BLaER1 (cell line): ENCODE data around the gene WNK3.

Experiments
- H3K27ac ChIP-seq: shearing (Covaris generic); formaldehyde crosslinking; 2 replicates; pipeline ENCODE4 v1.8.1; 2022
- H3K27me3 ChIP-seq: shearing (Covaris generic); formaldehyde crosslinking; 2 replicates; pipeline ENCODE4 v1.8.1; 2022
- H3K36me3 ChIP-seq: shearing (Covaris generic); formaldehyde crosslinking; 2 replicates; pipeline ENCODE4 v1.8.1; 2022
- H3K4me1 ChIP-seq: shearing (Covaris generic); formaldehyde crosslinking; 2 replicates; pipeline ENCODE4 v1.8.1; 2022
- H3K4me2 ChIP-seq: shearing (Covaris generic); formaldehyde crosslinking; 2 replicates; pipeline ENCODE4 v1.8.1; 2022
- H3K4me3 ChIP-seq: shearing (Covaris generic); formaldehyde crosslinking; 2 replicates; pipeline ENCODE4 v1.8.1; 2022
- H3K9ac ChIP-seq: shearing (Covaris generic); formaldehyde crosslinking; 2 replicates; pipeline ENCODE4 v1.8.1; 2022
- H3K9me3 ChIP-seq: shearing (Covaris generic); formaldehyde crosslinking; 2 replicates; pipeline ENCODE4 v1.8.1; 2022
- H4K20me1 ChIP-seq: shearing (Covaris generic); formaldehyde crosslinking; 2 replicates; pipeline ENCODE4 v1.8.1; 2022
- Cebpa-rat ChIP-seq: shearing (Covaris generic); IDR thresholded peaks from 2 replicates; pipeline ENCODE4 v1.8.1; 2022

The WNK3 gene

GRCh38 chrX:54193085-54193821 lies 164.6 kb downstream of the WNK3 start:
- H3K9ac ChIP-seq: no peak overlapping the region
- H3K36me3 ChIP-seq: no peaks in the 10 kb centered on the region
- no peak overlapping the region for H3K4me2 ChIP-seq
- H3K9me3 ChIP-seq: no peaks in the 10 kb centered on the region
- H3K4me1 ChIP-seq: no peaks in the 10 kb centered on the region
- no peak overlapping the region for H3K27ac ChIP-seq
- no peaks in the 10 kb centered on the region for H4K20me1 ChIP-seq
- H3K27me3 ChIP-seq: peaks cover 66% of the 10 kb centered on the region
- no peak for TF ChIP-seq Cebpa-rat
- no peak overlapping the region for H3K4me3 ChIP-seq

- peaks cover 28% of the 10 kb centered on the region for H4K20me1 ChIP-seq
Observed at GRCh38 chrX:54184474-54184873, 173.4 kb downstream of the WNK3 start.

DNA sequence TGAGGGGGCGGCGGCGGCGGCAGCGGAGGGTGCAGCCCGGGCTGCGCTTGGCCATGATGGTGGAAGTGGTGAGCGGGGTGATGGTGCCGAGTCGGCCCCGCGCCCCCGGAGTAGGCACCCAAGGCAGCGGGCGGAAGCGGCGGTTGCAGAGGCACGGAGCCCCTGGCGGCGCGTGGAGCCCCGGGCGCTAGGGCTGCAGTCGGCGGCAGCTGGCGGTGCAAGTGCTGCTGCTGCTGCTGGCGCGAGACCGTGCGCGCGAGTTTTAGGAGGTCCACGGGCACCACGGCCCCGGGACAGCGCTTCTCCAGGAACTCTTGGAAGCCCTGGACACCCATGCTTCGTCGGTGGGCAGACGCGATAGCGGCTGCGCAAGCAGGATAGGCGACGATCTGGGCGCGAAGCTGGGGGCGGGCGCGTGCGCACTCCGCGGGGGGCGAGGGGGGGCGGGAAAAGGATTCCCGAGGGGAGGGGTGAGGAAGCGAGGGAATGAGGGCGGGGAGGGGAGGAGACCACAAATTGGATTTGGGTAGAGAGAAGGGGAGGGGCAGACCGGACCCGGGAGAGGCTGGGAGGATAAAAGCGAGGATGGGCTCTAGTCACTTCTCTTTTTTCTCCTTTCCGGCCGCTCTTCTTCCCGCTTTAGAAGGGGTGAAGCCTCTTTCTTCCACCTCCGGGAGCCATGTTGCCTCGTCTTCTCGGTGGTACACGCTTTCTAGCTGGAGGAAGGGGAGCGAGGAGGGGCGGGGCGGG lies 174.8 kb downstream of the WNK3 start, which contains the start of gene FAM120C:
TSS of gene FAM120C (minus strand) at position 391 of the 750 bp plus-strand sequence. CDS start at position 335, 56 bp downstream.
- no peaks in the 10 kb centered on the region for H3K9me3 ChIP-seq
- H3K27me3 ChIP-seq: peaks cover 73% of the 10 kb centered on the region
- peaks cover 42% of the 10 kb centered on the region for H4K20me1 ChIP-seq
- peaks cover 50% of the 10 kb centered on the region for H3K4me1 ChIP-seq
- TF ChIP-seq Cebpa-rat: no peak
- H3K4me2 ChIP-seq: peak within 1 kb of the TSS; percentile 85
- H3K4me3 ChIP-seq: peak within 1 kb of the TSS; percentile 81
- peak within 1 kb of the TSS; percentile 91 for H3K27ac ChIP-seq
- H3K36me3 ChIP-seq: no peaks in the 10 kb centered on the region
- peak within 1 kb of the TSS; percentile 91 for H3K9ac ChIP-seq

More at GRCh38 chrX:54184474-54184873, 173.4 kb downstream of the WNK3 start:
- Histone ChIP-seq H3K9ac (no peak overlapping the region), H3K27ac (no peak overlapping the region), H3K36me3 (no peaks in the 10 kb centered on the region), H3K9me3 (no peaks in the 10 kb centered on the region), H3K4me3 (no peak overlapping the region), H3K27me3 (peaks cover 59% of the 10 kb centered on the region), H3K4me1 (peaks cover 47% of the 10 kb centered on the region), H3K4me2 (peak overlapping the region; percentile 57; the same call in 1 of the 2 replicates)
- no peak for TF ChIP-seq Cebpa-rat

- peak overlapping the region; percentile 81 for H3K4me3 ChIP-seq
- H3K27ac ChIP-seq: peak overlapping the region; percentile 91
- H3K27me3 ChIP-seq: peaks cover 75% of the 10 kb centered on the region
- peaks cover 49% of the 10 kb centered on the region for H4K20me1 ChIP-seq
- peak overlapping the region; percentile 85 for H3K4me2 ChIP-seq
- 0 out of 2 replicates have a peak, but pooled peaks cover under 1% of the 10 kb centered on the region for H3K36me3 ChIP-seq
- no peak for TF ChIP-seq Cebpa-rat
- H3K4me1 ChIP-seq: peaks cover 50% of the 10 kb centered on the region
- no peaks in the 10 kb centered on the region for H3K9me3 ChIP-seq
- peak overlapping the region; percentile 91 for H3K9ac ChIP-seq
Observed at GRCh38 chrX:54182194-54182863, 175.5 kb downstream of the WNK3 start.

- peak overlapping the region; percentile 81 for H3K4me3 ChIP-seq
- H4K20me1 ChIP-seq: peaks cover 58% of the 10 kb centered on the region
- peaks cover 9% of the 10 kb centered on the region for H3K36me3 ChIP-seq
- H3K4me2 ChIP-seq: peak overlapping the region; percentile 85
- peak overlapping the region; percentile 91; the same call in 1 of the 2 replicates for H3K9ac ChIP-seq
- no peaks in the 10 kb centered on the region for H3K9me3 ChIP-seq
- peaks cover 50% of the 10 kb centered on the region for H3K4me1 ChIP-seq
- H3K27ac ChIP-seq: no peak overlapping the region
- H3K27me3 ChIP-seq: peaks cover 78% of the 10 kb centered on the region
- TF ChIP-seq Cebpa-rat: no peak
Observed at GRCh38 chrX:54181202-54181953, 176.5 kb downstream of the WNK3 start.

DNA sequence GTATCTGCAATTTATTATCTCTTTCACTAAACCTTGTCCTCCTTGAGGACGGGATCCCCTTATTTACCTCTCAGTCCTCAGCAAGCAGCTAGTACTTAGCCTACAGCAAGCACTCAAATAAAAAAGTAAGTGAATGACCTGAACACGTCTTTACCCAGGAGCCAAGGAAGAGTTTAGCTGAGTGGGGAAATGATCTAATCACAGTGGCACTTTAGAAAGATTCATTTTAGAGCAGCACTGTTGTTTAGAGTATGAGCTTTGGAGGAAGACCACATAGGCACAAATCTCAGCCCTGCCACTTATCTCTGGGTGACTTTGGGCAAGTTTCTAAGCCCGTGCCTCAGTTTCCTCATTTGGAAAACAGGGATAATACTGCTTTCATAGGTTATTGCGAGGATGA lies 177.4 kb downstream of the WNK3 start:
- peak overlapping the region; percentile 81; the same call in 1 of the 2 replicates for H3K4me3 ChIP-seq

DNA sequence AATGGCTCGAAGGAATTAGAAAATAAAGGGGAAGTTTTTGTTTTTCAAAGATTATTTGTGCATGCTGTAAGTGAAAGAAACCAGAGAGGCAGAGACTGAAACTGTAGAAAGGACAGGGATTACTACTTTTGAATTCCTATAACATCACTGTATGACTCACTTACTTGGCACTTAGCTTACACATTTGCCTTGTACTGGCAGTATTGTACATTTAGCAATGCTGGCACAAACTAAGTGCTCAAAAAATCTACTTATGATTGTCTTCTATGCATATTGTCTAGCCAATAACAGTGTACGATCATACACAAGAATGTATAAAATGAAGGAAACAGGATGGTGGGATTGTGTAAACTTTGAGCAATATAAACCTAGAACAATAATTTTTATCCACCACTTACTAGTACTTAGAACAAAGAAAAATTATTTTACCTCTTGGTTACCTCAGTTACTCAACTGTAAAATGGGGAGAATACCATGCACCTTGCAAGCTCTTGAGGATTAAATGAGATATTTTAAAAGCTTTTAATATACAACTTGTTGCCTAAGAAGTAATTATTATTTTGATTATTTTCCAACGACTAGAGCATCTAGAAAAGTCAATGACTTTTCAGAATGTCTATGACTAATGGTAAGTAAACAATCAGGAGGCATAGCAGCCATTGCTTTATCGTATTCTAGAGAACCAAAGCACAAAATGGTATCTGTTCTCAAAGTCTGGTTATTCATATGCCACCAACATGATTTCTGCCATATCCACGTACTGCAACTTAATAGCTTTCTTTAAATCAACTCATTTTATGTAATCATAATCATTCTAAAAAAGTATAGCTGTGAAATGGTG lies 179.5 kb downstream of the WNK3 start:
- H3K27ac ChIP-seq: no peak overlapping the region
- no peak overlapping the region for H3K4me3 ChIP-seq
- H3K9ac ChIP-seq: no peak overlapping the region
- peaks cover 25% of the 10 kb centered on the region for H3K4me1 ChIP-seq
- peaks cover 32% of the 10 kb centered on the region for H3K36me3 ChIP-seq
- TF ChIP-seq Cebpa-rat: no peak
- peaks cover 80% of the 10 kb centered on the region for H4K20me1 ChIP-seq
- H3K9me3 ChIP-seq: no peaks in the 10 kb centered on the region
- H3K27me3 ChIP-seq: peaks cover 82% of the 10 kb centered on the region
- no peak overlapping the region for H3K4me2 ChIP-seq

More for the DNA sequence above, 177.4 kb downstream of the WNK3 start:
- no peak for TF ChIP-seq Cebpa-rat
- H3K9me3 ChIP-seq: no peaks in the 10 kb centered on the region
- H4K20me1 ChIP-seq: peaks cover 60% of the 10 kb centered on the region
- H3K4me1 ChIP-seq: peaks cover 43% of the 10 kb centered on the region
- no peak overlapping the region for H3K27ac ChIP-seq
- peak overlapping the region; percentile 85 for H3K4me2 ChIP-seq
- peaks cover 15% of the 10 kb centered on the region for H3K36me3 ChIP-seq
- H3K9ac ChIP-seq: no peak overlapping the region
- H3K27me3 ChIP-seq: peaks cover 78% of the 10 kb centered on the region

- Histone ChIP-seq H3K4me2 (no peak overlapping the region), H3K4me1 (peaks cover 25% of the 10 kb centered on the region), H3K36me3 (peaks cover 32% of the 10 kb centered on the region), H3K9ac (no peak overlapping the region), H3K27me3 (peaks cover 86% of the 10 kb centered on the region), H4K20me1 (peaks cover 82% of the 10 kb centered on the region), H3K9me3 (no peaks in the 10 kb centered on the region), H3K4me3 (no peak overlapping the region), H3K27ac (no peak overlapping the region)
- no peak for TF ChIP-seq Cebpa-rat
Observed at GRCh38 chrX:54177306-54177705, 180.5 kb downstream of the WNK3 start.
